ENCODE data around the gene SLC17A5.

DNA sequence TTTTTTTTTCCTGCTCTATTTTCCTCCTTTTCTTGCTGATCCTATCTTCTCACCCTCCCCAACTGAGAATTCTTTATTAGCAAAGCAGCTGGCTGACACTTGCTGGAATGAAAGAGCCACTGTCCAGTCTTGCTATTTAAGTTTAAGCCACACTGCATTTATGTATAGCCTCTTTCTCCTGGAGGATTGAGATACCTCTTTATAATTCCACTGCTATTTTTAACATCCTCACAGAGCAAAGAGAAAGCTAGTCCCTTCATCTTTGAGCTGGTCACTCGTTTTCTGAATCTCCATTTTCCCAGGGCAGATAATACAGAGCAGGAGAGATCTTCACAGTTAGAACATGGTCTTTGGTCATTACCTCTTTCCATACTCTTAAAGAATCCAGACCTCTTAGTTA is 97.0 kb downstream of the SLC17A5 start:
- TF ChIP-seq, protein P1, sequence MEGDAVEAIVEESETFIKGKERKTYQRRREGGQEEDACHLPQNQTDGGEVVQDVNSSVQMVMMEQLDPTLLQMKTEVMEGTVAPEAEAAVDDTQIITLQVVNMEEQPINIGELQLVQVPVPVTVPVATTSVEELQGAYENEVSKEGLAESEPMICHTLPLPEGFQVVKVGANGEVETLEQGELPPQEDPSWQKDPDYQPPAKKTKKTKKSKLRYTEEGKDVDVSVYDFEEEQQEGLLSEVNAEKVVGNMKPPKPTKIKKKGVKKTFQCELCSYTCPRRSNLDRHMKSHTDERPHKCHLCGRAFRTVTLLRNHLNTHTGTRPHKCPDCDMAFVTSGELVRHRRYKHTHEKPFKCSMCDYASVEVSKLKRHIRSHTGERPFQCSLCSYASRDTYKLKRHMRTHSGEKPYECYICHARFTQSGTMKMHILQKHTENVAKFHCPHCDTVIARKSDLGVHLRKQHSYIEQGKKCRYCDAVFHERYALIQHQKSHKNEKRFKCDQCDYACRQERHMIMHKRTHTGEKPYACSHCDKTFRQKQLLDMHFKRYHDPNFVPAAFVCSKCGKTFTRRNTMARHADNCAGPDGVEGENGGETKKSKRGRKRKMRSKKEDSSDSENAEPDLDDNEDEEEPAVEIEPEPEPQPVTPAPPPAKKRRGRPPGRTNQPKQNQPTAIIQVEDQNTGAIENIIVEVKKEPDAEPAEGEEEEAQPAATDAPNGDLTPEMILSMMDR (IDR thresholded peaks at IDR 0.05): no peak
- TF ChIP-seq EP300 (IDR thresholded peaks at IDR 0.05): no peak
